PC-9 (cell line): ENCODE results near the gene CPNE4. TPM values are rescaled to one million over a fixed set of nuclear protein-coding genes. Genes with fewer than 3 reads are reported as not detected.

Experiments
- BruUV-seq: library from RNA; stranded (reverse); fragments of 400-500 nt; replicated peaks from 2 replicates; lab custom pipeline; 2021; lab: Mats Ljungman, UMichigan
- CTCF ChIA-PET: fragments of 300-600 bp; sonication (Branson Sonifier 250); formaldehyde crosslinking; loops from one replicate; lab custom pipeline; 2022; ENCODE audit warnings: antibody characterized with exemption; lab: Charles Lee
- POLR2A ChIA-PET: fragments of 300-600 bp; sonication (Branson Sonifier 250); formaldehyde crosslinking; loops from one replicate; lab custom pipeline; 2022; ENCODE audit warnings: antibody characterized with exemption; ENCODE audit not compliant: unreplicated experiment; lab: Charles Lee
- DNase-seq, 2 experiments: peaks; one replicate each; pipeline versions ENCODE4 v3.0.0 to v3.0.0-alpha.2; 2015 to 2022; ENCODE audit warnings: mixed read lengths in 1 of 2
- H2AFZ ChIP-seq: fragments of 200-600 bp; sonication (generic); 2 replicates; pipeline ENCODE4 v1.8.1; 2017; ENCODE audit warnings: antibody characterized with exemption
- H3F3A ChIP-seq: fragments of 200-600 bp; sonication (generic); 2 replicates; pipeline ENCODE4 v1.8.1; 2017; ENCODE audit warnings: antibody characterized with exemption, mild to moderate bottlenecking, low read depth; ENCODE audit not compliant: insufficient read depth
- H3K27ac ChIP-seq: fragments of 200-600 bp; sonication (generic); 2 replicates; pipeline ENCODE4 v1.6.1; 2016; ENCODE audit warnings: mixed run types
- H3K27me3 ChIP-seq: fragments of 200-600 bp; sonication (generic); 2 replicates; pipeline ENCODE4 v1.6.1; 2016; ENCODE audit warnings: low read depth, mixed run types; ENCODE audit not compliant: insufficient read depth
- H3K36me3 ChIP-seq: fragments of 200-600 bp; sonication (generic); 2 replicates; pipeline ENCODE4 v1.6.1; 2016; ENCODE audit warnings: low read depth, mixed run types
- H3K4me1 ChIP-seq: fragments of 200-600 bp; sonication (generic); replicated peaks from 2 replicates; pipeline ENCODE4 v1.6.1; 2016; ENCODE audit warnings: mixed run types; ENCODE audit not compliant: insufficient read depth
- H3K4me2 ChIP-seq: fragments of 200-600 bp; sonication (generic); 2 replicates; pipeline ENCODE4 v1.6.1; 2017; ENCODE audit warnings: mixed run types
- H3K4me3 ChIP-seq: fragments of 200-600 bp; sonication (generic); 2 replicates; pipeline ENCODE4 v1.6.1; 2016; ENCODE audit warnings: mixed run types
- H3K79me2 ChIP-seq: fragments of 200-600 bp; sonication (generic); 2 replicates; pipeline ENCODE4 v1.6.1; 2017; ENCODE audit warnings: low read depth, mixed run types
- H3K9me2 ChIP-seq: fragments of 200-600 bp; sonication (generic); 2 replicates; pipeline ENCODE4 v1.8.1; 2017; ENCODE audit warnings: mild to moderate bottlenecking; ENCODE audit not compliant: insufficient read depth
- H3K9me3 ChIP-seq: fragments of 200-600 bp; sonication (generic); 2 replicates; pipeline ENCODE4 v1.8.1; 2016; ENCODE audit warnings: low read depth; ENCODE audit not compliant: insufficient read depth
- H4K20me1 ChIP-seq: fragments of 200-600 bp; sonication (generic); 2 replicates; pipeline ENCODE4 v1.8.1; 2017; ENCODE audit not compliant: insufficient read depth
- CTCF ChIP-seq: fragments of 200-600 bp; sonication (generic); conservative IDR thresholded peaks from 2 replicates; pipeline ENCODE4 v1.6.1; 2017; ENCODE audit warnings: mixed run types, antibody characterized with exemption, mild to moderate bottlenecking, moderate library complexity
- EZH2 ChIP-seq: fragments of 200-600 bp; sonication (generic); IDR thresholded peaks from 2 replicates; pipeline ENCODE4 v1.8.0; 2017; ENCODE audit warnings: antibody characterized with exemption, low read depth
- intact Hi-C: fragments of 100-400 bp; cut with micrococcal nuclease; formaldehyde crosslinking; loops from one replicate; pipeline ENCODE4 v1.10.0; 2022; ENCODE audit not compliant: unreplicated experiment
- total RNA-seq: library from RNA; stranded (reverse); gene quantifications from 2 replicates; pipeline ENCODE4 v1.2.3, GENCODE V29; 2021

Gene CPNE4
- total RNA-seq, 1 experiment from 2014 or later, result 0.22 TPM

GRCh38 chr3:132001036-132001435 is 33.8 kb downstream of the CPNE4 start:
- intact Hi-C loops, result loop anchor here (10.0 kb wide), 1 partner anchor 344 kb away; no protein-coding TSS in a partner anchor
- ChIA-PET POLR2A (no interaction called here), CTCF (no interaction called here)
- BruUV-seq, result no TSS peak
- Histone ChIP-seq H3K36me3 (no peaks in the 10 kb centered on the region), H3K9me2 (peaks cover 12% of the 10 kb centered on the region; the same call in 1 of the 2 replicates), H3K9me3 (no peaks in the 10 kb centered on the region), H3K4me1 (no peaks in the 10 kb centered on the region), H3K4me2 (no peak overlapping the region), H3F3A (no peaks in the 10 kb centered on the region), H3K27ac (no peak overlapping the region), H4K20me1 (no peaks in the 10 kb centered on the region), H3K4me3 (no peak overlapping the region), H3K79me2 (no peaks in the 10 kb centered on the region), H3K27me3 (no peaks in the 10 kb centered on the region), H2AFZ (no peak overlapping the region)
- no peak for TF ChIP-seq CTCF
- TF ChIP-seq EZH2, result no peak
- DNase-seq, result no peak

- Histone ChIP-seq H3K79me2 (no peaks in the 10 kb centered on the region), H4K20me1 (no peaks in the 10 kb centered on the region), H3F3A (no peaks in the 10 kb centered on the region), H3K36me3 (no peaks in the 10 kb centered on the region), H3K27me3 (no peaks in the 10 kb centered on the region), H2AFZ (no peak overlapping the region), H3K27ac (no peak overlapping the region), H3K4me2 (no peak overlapping the region), H3K9me3 (0 out of 2 replicates have a peak, but pooled peaks cover 3% of the 10 kb centered on the region), H3K4me1 (no peaks in the 10 kb centered on the region), H3K9me2 (peaks cover 12% of the 10 kb centered on the region; the same call in 1 of the 2 replicates), H3K4me3 (no peak overlapping the region)
- no TSS peak for BruUV-seq
- ChIA-PET CTCF (no interaction called here), POLR2A (no interaction called here)
- intact Hi-C loops, result no loop called here
- no peak for DNase-seq
- TF ChIP-seq CTCF (no peak), EZH2 (no peak)
These were observed 36.8 kb downstream of the CPNE4 start for GRCh38 chr3:131998027-131998426.

GRCh38 chr3:131995891-131996290 is 38.9 kb downstream of the CPNE4 start:
- H3K79me2 ChIP-seq, result no peaks in the 10 kb centered on the region
- ChIA-PET CTCF (no interaction called here), POLR2A (no interaction called here)
- no peak overlapping the region for H3K4me3 ChIP-seq
- H3K4me2 ChIP-seq, result no peak overlapping the region
- H2AFZ ChIP-seq, result no peak overlapping the region
- H3K27ac ChIP-seq, result no peak overlapping the region
- no TSS peak for BruUV-seq
- H3K9me3 ChIP-seq, result peaks cover 16% of the 10 kb centered on the region
- intact Hi-C loops, result no loop called here
- TF ChIP-seq EZH2 (no peak), CTCF (no peak)
- no peaks in the 10 kb centered on the region for H3K36me3 ChIP-seq
- H3K4me1 ChIP-seq, result no peaks in the 10 kb centered on the region
- no peaks in the 10 kb centered on the region for H3F3A ChIP-seq
- no peaks in the 10 kb centered on the region for H3K9me2 ChIP-seq
- no peaks in the 10 kb centered on the region for H4K20me1 ChIP-seq
- no peaks in the 10 kb centered on the region for H3K27me3 ChIP-seq
- no peak for DNase-seq
